ENCODE data around the gene GJC2.
"Not testable (repeated sequence)": the region's sequence is repeated elsewhere in the genome, so short reads cannot be mapped to it uniquely, and the experiment has no call there.

GJC2 gene

DNA sequence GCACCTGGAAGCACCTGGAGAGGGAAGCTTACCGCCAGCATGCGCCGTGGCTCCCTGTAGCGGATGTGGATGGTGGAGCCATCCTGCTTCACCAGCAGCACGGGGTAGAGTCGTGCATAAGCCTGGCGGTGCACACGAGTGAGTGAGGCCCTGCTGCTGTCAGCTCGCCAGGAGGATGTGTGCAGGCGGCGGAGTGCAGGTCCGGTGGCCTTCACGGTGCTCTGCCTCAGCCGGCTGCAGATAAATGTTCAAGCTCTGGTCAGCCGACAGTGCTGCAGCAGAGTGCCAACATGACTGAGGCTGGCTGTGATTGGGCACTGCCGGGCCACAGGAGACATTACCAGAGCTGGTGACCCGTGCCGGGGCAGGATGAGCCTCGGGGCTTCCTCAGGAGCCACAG, 42.1 kb upstream of the GJC2 start:
- Histone ChIP-seq H3K27ac (ENCODE audit: low read depth, low read length) (no peak overlapping the region), H3K36me3 (ENCODE audit: control insufficient read depth, insufficient read depth, low read length) (peaks cover 22% of the 10 kb centered on the region), H3K4me3 (ENCODE audit: low read depth, low read length) (no peak overlapping the region), H3K9me3 (ENCODE audit: control insufficient read depth, insufficient read depth, low read depth, low read length) (no peaks in the 10 kb centered on the region), H3K9ac (ENCODE audit: low read length) (no peak overlapping the region), H3K27me3 (ENCODE audit: control insufficient read depth, insufficient read depth, low read length) (0 out of 2 replicates have a peak, but pooled peaks cover 2% of the 10 kb centered on the region), H3K4me1 (ENCODE audit: control insufficient read depth, insufficient read depth, low read length) (peaks cover 7% of the 10 kb centered on the region; the same call in 1 of the 2 replicates)

DNA sequence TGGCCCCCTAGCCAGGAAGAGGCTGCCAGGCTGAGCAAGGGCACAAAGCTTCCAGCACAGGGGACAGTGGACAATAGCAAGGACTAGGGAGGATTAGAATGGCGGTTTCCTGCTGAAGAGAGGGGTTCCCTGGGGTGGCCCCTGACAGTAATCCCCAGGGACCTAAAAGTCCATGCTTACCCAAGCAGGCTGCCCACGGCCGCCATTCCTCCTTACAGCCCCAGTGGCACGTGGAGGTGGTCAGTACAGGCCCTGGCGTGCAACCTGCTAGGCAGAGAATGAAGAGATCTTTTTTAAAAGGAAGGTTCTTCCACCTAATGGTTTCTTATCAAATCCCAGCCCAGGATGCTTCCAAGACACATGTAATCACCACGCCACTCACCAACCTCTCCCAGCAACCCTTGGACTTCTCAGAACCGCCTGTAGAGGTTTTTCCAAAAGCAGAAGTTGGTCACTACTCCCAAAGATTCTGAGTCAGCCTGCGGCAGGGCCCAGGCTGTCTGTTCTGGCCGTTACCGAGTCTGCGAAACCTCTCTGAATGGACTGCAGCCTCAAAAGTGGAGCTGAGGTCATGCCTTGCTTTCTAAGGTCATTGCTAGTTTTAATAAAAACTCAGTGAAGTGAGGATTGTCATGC, 41.6 kb upstream of the GJC2 start:
- 0 out of 2 replicates have a peak, but pooled peaks cover 2% of the 10 kb centered on the region for H3K27me3 ChIP-seq (ENCODE audit: control insufficient read depth, insufficient read depth, low read length)
- H3K4me1 ChIP-seq (ENCODE audit: control insufficient read depth, insufficient read depth, low read length), result peaks cover 7% of the 10 kb centered on the region; the same call in 1 of the 2 replicates
- peak overlapping the region; percentile 79 for H3K4me3 ChIP-seq (ENCODE audit: low read depth, low read length)
- peak overlapping the region; percentile 86 for H3K9ac ChIP-seq (ENCODE audit: low read length)
- H3K27ac ChIP-seq (ENCODE audit: low read depth, low read length), result no peak overlapping the region
- peaks cover 22% of the 10 kb centered on the region for H3K36me3 ChIP-seq (ENCODE audit: control insufficient read depth, insufficient read depth, low read length)
- H3K9me3 ChIP-seq (ENCODE audit: control insufficient read depth, insufficient read depth, low read depth, low read length), result no peaks in the 10 kb centered on the region

DNA sequence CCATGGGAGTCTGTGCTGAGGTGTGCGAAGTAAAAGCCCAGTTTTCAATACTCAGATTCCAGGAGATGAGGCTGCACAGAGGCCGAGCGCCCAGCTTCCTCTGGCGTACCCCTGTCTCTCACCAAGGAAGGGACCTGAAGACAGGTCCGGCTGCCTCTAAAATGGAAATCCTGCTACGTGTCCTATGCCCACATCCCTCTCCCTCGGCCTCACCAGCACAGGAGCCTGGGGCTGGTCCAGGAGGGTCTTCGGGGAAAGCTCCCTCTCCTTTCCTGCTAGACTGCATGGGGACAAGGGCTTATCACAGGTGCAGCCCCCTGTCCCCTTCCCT, 41.0 kb upstream of the GJC2 start:
- H3K9ac ChIP-seq (ENCODE audit: low read length), result peak overlapping the region; percentile 86
- H3K4me3 ChIP-seq (ENCODE audit: low read depth, low read length), result peak overlapping the region; percentile 79
- peak overlapping the region; percentile 52; the same call in 1 of the 2 replicates for H3K27ac ChIP-seq (ENCODE audit: low read depth, low read length)
- peaks cover 7% of the 10 kb centered on the region; the same call in 1 of the 2 replicates for H3K4me1 ChIP-seq (ENCODE audit: control insufficient read depth, insufficient read depth, low read length)
- 0 out of 2 replicates have a peak, but pooled peaks cover 2% of the 10 kb centered on the region for H3K27me3 ChIP-seq (ENCODE audit: control insufficient read depth, insufficient read depth, low read length)
- H3K9me3 ChIP-seq (ENCODE audit: control insufficient read depth, insufficient read depth, low read depth, low read length), result no peaks in the 10 kb centered on the region
- peaks cover 22% of the 10 kb centered on the region for H3K36me3 ChIP-seq (ENCODE audit: control insufficient read depth, insufficient read depth, low read length)

DNA sequence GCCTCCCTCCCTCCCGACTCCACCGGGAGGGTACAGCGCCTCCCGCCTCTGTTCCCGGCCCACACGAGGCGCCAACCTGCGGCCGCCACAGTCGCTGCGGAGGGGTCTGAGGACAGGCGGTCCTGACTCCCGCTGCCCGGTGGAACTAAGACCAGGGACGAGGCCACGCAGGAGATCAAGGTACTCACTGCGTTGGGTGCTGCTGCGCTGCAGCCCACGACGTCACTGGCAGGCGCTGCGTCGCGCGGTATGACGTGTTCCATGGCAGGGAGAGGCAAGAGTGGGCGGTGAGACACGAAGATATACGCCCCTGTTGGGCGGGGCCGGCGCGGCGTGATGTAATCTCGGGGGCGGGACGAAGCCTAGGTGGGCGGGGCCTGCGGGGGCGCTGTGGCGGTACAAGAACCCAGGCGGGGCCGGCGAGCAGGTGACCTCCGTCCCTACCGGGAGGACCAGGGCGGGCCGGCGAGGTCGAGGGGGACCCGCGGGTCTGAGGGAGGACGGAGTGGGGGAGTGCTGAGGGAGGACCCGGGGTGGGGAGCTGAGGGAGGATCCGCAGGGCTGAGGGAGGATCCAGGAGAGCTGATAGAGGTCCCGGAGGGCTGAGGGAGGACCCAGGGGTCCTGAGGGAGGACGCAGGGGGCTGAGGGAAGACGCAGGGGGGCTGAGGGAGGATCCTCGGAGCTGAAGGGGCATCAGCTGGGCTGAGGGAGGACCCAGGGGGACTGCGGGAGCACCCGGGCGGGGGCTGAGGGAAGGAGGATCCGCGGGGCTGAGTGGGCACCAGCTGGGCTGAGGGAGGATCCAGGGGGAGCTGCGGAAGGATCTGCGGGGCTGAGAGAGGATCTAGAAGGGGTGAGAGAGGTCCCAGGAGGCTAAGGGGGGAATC, 40.4 kb upstream of the GJC2 start, which contains the start of gene MRPL55:
Gene MRPL55, minus strand, starts transcription at position 227 of the 889 bp plus-strand sequence. CDS start 1,039 bp downstream, outside the sequence.
- H3K9ac ChIP-seq (ENCODE audit: low read length), result peak within 1 kb of the TSS; percentile 86
- H3K27ac ChIP-seq (ENCODE audit: low read depth, low read length), result peak within 1 kb of the TSS; percentile 52; the same call in 1 of the 2 replicates
- H3K4me3 ChIP-seq (ENCODE audit: low read depth, low read length), result peak within 1 kb of the TSS; percentile 79
- no peaks in the 10 kb centered on the region for H3K9me3 ChIP-seq (ENCODE audit: control insufficient read depth, insufficient read depth, low read depth, low read length)
- H3K4me1 ChIP-seq (ENCODE audit: control insufficient read depth, insufficient read depth, low read length), result peaks cover 7% of the 10 kb centered on the region; the same call in 1 of the 2 replicates
- H3K36me3 ChIP-seq (ENCODE audit: control insufficient read depth, insufficient read depth, low read length), result peaks cover 22% of the 10 kb centered on the region
- H3K27me3 ChIP-seq (ENCODE audit: control insufficient read depth, insufficient read depth, low read length), result 0 out of 2 replicates have a peak, but pooled peaks cover 2% of the 10 kb centered on the region

GRCh38 chr1:228109962-228110488, 39.7 kb upstream of the GJC2 start:
- peak overlapping the region; percentile 65 for H3K9ac ChIP-seq (ENCODE audit: low read length)
- H3K27ac ChIP-seq (ENCODE audit: low read depth, low read length), result no peak overlapping the region
- peak overlapping the region; percentile 79 for H3K4me3 ChIP-seq (ENCODE audit: low read depth, low read length)
- H3K9me3 ChIP-seq (ENCODE audit: control insufficient read depth, insufficient read depth, low read depth, low read length), result 0 out of 2 replicates have a peak, but pooled peaks cover under 1% of the 10 kb centered on the region
- H3K36me3 ChIP-seq (ENCODE audit: control insufficient read depth, insufficient read depth, low read length), result peaks cover 22% of the 10 kb centered on the region
- 0 out of 2 replicates have a peak, but pooled peaks cover 2% of the 10 kb centered on the region for H3K27me3 ChIP-seq (ENCODE audit: control insufficient read depth, insufficient read depth, low read length)
- peaks cover 7% of the 10 kb centered on the region; the same call in 1 of the 2 replicates for H3K4me1 ChIP-seq (ENCODE audit: control insufficient read depth, insufficient read depth, low read length)

DNA sequence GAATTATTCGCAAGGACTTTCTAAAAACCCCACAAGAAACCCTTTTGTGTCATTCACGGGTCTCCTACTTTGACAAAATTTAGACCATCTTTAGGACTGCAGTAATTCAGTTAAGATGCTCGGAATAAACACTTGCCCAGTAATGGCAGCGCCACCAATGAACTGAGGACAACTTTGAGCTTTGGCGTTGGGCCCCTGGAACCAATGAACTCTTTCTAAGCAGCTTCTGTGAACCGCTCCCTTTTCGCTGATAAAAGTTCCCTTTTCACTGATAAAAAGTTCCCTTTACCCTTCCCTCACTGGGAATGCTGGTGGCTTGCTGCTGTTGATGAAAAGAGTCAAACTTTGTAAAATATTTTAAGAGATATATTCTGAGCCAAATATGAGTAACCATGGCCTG, 39.2 kb upstream of the GJC2 start:
- H3K27ac ChIP-seq (ENCODE audit: low read depth, low read length), result no peak overlapping the region
- H3K4me3 ChIP-seq (ENCODE audit: low read depth, low read length), result peak overlapping the region; percentile 79; the same call in 1 of the 2 replicates
- H3K27me3 ChIP-seq (ENCODE audit: control insufficient read depth, insufficient read depth, low read length), result 0 out of 2 replicates have a peak, but pooled peaks cover 2% of the 10 kb centered on the region
- H3K9ac ChIP-seq (ENCODE audit: low read length), result no peak overlapping the region
- H3K36me3 ChIP-seq (ENCODE audit: control insufficient read depth, insufficient read depth, low read length), result peaks cover 21% of the 10 kb centered on the region
- H3K9me3 ChIP-seq (ENCODE audit: control insufficient read depth, insufficient read depth, low read depth, low read length), result 0 out of 2 replicates have a peak, but pooled peaks cover 3% of the 10 kb centered on the region
- peaks cover 7% of the 10 kb centered on the region; the same call in 1 of the 2 replicates for H3K4me1 ChIP-seq (ENCODE audit: control insufficient read depth, insufficient read depth, low read length)

- H3K9me3 ChIP-seq (ENCODE audit: control insufficient read depth, insufficient read depth, low read depth, low read length); H3K27ac ChIP-seq (ENCODE audit: low read depth, low read length); H3K4me3 ChIP-seq (ENCODE audit: low read depth, low read length); H3K27me3 ChIP-seq (ENCODE audit: control insufficient read depth, insufficient read depth, low read length); H3K9ac ChIP-seq (ENCODE audit: low read length); H3K4me1 ChIP-seq (ENCODE audit: control insufficient read depth, insufficient read depth, low read length): not testable (repeated sequence)
- H3K36me3 ChIP-seq (ENCODE audit: control insufficient read depth, insufficient read depth, low read length), result peaks cover 14% of the 10 kb centered on the region
Measured at GRCh38 chr1:228111315-228111714, 38.4 kb upstream of the GJC2 start.

GRCh38 chr1:228112167-228112566, 37.6 kb upstream of the GJC2 start:
- H3K9me3 ChIP-seq (ENCODE audit: control insufficient read depth, insufficient read depth, low read depth, low read length), result peaks cover 12% of the 10 kb centered on the region
- peaks cover 7% of the 10 kb centered on the region; the same call in 1 of the 2 replicates for H3K4me1 ChIP-seq (ENCODE audit: control insufficient read depth, insufficient read depth, low read length)
- H3K27me3 ChIP-seq (ENCODE audit: control insufficient read depth, insufficient read depth, low read length), result 0 out of 2 replicates have a peak, but pooled peaks cover 2% of the 10 kb centered on the region
- H3K36me3 ChIP-seq (ENCODE audit: control insufficient read depth, insufficient read depth, low read length), result peaks cover 5% of the 10 kb centered on the region
- H3K27ac ChIP-seq (ENCODE audit: low read depth, low read length), result no peak overlapping the region
- no peak overlapping the region for H3K4me3 ChIP-seq (ENCODE audit: low read depth, low read length)
- no peak overlapping the region for H3K9ac ChIP-seq (ENCODE audit: low read length)

- Histone ChIP-seq H3K4me1 (ENCODE audit: control insufficient read depth, insufficient read depth, low read length) (peaks cover 7% of the 10 kb centered on the region; the same call in 1 of the 2 replicates), H3K9ac (ENCODE audit: low read length) (no peak overlapping the region), H3K27ac (ENCODE audit: low read depth, low read length) (no peak overlapping the region), H3K27me3 (ENCODE audit: control insufficient read depth, insufficient read depth, low read length) (0 out of 2 replicates have a peak, but pooled peaks cover 2% of the 10 kb centered on the region), H3K36me3 (ENCODE audit: control insufficient read depth, insufficient read depth, low read length) (peaks cover 1% of the 10 kb centered on the region), H3K4me3 (ENCODE audit: low read depth, low read length) (no peak overlapping the region), H3K9me3 (ENCODE audit: control insufficient read depth, insufficient read depth, low read depth, low read length) (peaks cover 17% of the 10 kb centered on the region)
Measured at GRCh38 chr1:228112617-228113016, 37.1 kb upstream of the GJC2 start.

DNA sequence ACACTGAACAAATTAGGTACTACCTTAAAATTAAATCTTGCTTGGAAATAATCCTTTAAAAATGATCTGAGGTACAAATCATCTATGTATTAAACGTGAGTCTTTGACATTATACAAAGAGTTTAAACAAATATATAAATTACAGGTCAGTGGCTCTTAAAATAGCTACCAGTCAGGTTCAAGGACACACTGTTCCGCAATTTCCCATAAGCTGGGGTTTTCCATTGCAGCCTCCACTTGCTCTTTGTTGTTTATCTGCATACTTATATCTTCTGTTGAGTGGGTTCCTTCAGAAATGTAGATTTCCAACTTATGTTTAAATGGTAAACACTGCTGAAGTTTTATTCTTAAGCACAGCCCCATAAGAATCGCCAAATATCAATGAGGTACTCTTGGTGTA, 34.9 kb upstream of the GJC2 start:
- 0 out of 2 replicates have a peak, but pooled peaks cover under 1% of the 10 kb centered on the region for H3K27me3 ChIP-seq (ENCODE audit: control insufficient read depth, insufficient read depth, low read length)
- H3K4me1 ChIP-seq (ENCODE audit: control insufficient read depth, insufficient read depth, low read length), result 0 out of 2 replicates have a peak, but pooled peaks cover 4% of the 10 kb centered on the region
- H3K9ac ChIP-seq (ENCODE audit: low read length), result no peak overlapping the region

More for the DNA sequence above, 34.9 kb upstream of the GJC2 start:
- no peaks in the 10 kb centered on the region for H3K36me3 ChIP-seq (ENCODE audit: control insufficient read depth, insufficient read depth, low read length)
- no peak overlapping the region for H3K4me3 ChIP-seq (ENCODE audit: low read depth, low read length)
- H3K27ac ChIP-seq (ENCODE audit: low read depth, low read length), result no peak overlapping the region
- peaks cover 29% of the 10 kb centered on the region for H3K9me3 ChIP-seq (ENCODE audit: control insufficient read depth, insufficient read depth, low read depth, low read length)
